GM21717 (cell line): Measurements from ENCODE around the gene ACYP1.

Experiments
- ATAC-seq: cut with Tn5 transposase; IDR thresholded peaks from one replicate; pipeline ENCODE4 v1.9.1; 2021; ENCODE audit warnings: mild to moderate bottlenecking, moderate library complexity; ENCODE audit not compliant: unreplicated experiment

ACYP1 gene

GRCh38 chr14:75042035-75042434, 21.8 kb downstream of the ACYP1 start:
- no peak for ATAC-seq

- no peak for ATAC-seq
These were observed 22.2 kb downstream of the ACYP1 start for GRCh38 chr14:75041613-75042012.

DNA sequence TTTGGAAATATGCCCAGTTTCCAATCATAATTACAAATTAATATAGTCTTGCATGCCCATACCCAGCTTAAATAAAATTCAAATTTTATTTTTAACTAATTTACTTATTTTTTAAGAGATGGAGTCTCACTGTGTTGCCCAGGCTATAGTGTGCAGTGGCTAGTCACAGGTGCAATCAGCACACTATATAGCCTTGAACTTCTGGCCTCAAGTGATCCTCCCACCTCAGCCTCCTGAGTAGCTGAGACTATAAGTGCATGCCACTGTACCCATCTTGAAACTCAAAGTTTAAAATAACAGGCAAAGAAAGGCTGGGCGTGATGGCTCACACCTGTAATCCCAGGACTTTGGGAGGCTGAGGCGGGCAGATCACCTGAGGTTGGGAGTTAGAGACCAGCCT, 22.9 kb downstream of the ACYP1 start:
- ATAC-seq: no peak

DNA sequence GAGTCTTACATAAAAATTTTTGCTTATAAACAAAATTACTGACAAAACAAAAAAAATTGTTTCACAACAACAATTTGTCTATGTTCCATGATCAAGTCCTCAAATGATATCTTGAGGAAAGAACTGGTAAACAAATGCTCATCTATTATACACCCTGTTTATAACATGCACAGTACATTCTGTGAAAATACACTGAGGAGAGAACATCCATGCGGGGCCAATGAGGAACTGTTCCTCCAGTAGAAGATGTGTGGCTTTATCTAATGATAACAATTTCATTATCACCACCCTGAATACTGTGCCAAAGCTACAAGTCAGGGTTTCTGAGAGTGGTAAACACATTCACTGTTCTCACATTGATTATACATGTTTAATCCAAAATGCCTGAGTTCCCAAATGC, 23.3 kb downstream of the ACYP1 start:
- ATAC-seq: no peak

DNA sequence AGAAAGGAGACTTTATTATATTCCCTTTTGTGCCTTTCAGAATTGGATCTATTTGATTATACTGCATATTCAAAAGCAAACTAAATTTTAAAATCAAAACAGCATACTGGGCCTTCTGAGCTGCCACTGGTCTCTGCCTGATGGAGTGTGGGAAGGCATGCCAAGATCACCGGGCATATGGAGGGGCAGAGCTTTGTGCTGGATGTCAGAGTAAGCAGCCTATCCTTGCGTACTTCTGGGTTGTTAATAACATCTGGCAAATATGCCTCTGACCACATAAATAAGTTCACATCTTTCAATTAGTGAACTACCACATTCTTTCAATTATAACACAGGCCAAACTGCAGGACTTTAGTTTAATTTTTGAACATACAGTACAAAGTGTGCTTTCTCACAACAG, 30.9 kb downstream of the ACYP1 start:
- ATAC-seq: no peak

GRCh38 chr14:75030147-75030546, 33.7 kb downstream of the ACYP1 start:
- ATAC-seq: no peak

DNA sequence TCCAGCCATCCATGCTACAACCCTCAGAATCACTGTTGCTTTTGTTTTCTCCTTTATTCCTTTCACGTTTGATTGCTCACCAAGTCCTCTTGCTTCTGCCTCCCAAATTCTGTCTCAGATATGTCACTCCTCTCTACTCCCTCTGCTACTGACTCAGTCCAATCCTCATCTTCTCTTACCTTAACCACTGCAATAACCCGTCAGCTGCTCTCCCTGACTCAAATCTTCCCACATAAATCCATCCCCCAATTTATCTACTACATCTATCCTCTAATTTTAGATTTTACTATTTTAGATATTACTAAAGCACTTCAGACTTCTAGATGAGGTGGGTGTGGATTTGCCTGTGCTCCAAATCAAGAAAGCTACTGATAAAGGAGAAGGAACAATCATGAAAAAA, 37.9 kb downstream of the ACYP1 start:
- no peak for ATAC-seq

DNA sequence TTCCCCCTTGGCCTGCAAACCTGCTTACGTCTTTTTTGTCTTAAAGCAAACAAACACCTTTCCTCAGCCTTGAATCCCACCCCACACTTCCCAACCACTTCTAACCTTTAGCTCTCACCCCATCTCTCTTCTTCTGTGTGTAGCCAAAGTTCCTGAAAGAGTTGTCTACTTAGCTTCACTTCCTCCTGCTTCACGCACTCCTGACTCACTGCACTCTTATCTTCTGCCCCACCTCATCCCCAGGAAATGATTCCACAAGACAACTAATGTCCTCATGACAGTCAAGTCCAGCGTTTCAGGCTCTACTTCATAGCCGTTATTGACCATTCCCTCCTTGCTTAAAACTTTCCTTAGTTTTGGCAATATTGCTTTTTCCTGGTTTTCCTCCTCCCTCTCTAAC, 38.7 kb downstream of the ACYP1 start:
- no peak for ATAC-seq

DNA sequence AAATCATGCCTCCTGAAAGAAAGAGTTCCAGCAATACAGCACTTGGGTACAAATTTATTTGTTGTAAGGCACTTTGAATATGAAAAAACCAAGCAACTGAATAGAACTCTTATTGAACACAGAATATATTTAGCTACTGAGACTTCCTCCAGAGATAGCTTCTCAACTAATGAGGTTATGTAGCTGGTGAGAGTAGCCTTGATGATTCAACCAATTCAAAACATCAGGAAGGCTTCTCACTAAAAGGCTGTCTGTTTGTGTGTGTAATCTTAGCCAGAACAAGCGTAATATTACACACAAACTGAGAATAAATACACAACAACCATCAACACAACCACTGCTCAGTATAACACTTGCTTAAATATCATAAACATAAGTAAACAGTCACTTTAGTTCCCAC, 40.7 kb downstream of the ACYP1 start:
- no peak for ATAC-seq

- ATAC-seq: no peak
These were observed 41.2 kb downstream of the ACYP1 start for GRCh38 chr14:75022655-75023054.

DNA sequence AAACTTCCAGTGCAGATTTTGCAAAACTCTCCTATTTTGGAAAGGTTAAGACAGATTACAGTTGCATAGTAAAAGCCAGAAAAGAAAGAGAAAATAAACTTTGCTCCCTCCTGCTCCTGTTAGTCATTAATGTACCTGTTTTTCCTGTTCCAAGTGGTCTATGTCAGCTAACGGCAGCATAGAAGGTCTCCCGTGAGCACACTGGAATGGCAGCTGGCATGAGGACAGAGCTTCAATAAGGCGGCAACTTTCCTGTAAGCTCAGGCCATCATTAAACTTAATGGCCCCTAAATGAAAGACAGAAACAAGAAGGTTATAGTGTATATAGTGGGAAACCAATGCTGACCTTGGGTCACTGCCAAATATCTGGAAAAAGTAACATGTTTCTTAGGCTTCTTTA, 45.1 kb downstream of the ACYP1 start:
- no peak for ATAC-seq

DNA sequence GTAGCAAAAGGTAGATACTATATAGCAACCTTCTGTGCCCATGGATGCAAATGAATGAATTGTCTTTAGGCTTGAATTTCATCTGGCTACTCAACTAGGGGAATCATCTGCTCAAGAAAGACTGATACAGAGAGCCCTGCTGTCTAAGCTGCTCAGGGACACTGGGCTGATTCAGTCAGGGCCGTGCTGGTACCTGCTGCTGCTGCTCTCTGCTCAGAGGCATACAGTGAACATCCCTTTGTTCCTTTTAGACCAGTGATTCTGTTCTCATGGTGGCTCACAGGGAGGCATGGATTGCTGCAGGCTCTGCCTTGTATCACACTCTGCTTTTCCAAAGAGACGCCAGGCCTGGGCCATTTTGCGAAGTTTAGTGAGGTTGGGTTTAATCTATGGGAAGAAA, 47.0 kb downstream of the ACYP1 start:
- ATAC-seq: no peak

DNA sequence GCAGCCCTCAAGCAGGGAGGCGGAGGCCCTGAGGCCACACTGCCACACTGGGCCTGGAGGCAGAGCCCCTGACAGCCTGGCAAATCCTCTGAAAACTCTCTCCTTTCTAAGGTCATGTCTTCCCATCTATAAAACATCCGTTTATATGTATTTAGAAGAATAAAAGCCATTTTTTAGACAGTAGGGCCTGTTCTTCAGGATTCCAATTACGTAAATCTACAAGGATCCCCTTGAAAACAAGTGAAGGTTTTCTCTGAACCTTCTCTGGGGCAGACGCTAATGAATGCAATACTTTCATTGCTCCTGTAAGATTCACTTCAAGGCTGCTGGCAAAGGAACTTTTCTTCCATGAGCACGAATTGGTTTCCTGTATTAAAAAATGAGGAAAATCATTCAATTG, 48.3 kb downstream of the ACYP1 start:
- no peak for ATAC-seq

- no peak for ATAC-seq
These were observed 50.5 kb downstream of the ACYP1 start for GRCh38 chr14:75013290-75013689.

DNA sequence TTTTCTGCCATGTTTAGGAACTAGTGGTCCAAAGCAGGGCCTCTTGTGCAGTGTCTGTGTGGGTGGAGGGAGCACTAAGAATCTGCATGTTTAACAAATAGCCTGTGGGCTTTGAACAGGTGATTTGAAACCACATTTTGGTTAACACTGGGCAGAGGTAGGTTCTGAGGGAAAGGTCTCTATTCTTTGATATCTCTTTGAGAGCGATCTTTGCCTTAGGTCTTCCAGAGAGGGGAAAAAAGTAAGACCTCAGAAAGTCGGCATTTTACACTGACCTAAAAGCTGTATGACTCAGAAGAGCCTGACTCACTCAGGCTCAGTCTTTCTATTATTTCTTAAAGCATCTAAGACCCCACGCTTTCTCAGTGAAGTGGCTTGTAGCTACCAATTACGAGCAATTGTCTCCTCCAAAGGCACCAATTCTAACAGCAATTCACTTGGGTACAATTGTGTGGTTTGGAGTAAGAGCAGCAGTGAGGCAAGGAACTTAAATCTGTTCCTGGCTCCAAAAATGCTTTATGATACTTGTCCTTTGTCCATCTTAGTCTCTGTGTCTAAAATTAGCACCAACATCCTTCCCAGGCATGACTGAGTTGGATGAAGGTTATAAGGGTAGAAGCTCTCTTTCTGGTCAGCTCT, 52.3 kb downstream of the ACYP1 start:
- no peak for ATAC-seq

DNA sequence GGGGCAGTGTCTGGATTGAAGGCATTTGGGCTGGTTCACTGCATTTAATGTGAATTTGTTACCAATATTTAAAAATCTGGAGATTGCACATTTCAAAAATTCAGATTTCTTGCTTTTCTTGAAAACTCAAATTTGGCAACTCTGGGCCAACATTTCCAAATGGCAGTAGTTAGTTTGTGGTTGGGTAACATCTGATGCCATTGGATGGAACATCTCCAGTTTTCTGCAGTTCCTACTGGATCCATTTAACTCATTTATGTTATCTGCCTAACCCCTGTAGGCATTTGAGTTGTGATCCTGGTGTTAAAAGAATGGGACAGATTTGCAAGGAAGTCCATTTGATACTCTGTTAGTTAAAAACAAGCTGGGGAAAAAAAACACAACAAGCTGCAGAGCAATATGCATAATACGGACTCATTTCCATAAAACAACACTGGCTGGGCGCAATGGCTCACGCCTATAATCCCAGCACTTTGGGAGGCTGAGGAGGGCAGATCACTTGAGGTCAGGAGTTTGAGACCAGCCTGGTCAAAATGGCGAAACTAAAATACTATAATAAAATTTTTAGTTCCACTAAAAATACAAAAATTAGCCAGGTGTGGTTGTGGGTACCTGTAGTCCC, 53.2 kb downstream of the ACYP1 start:
- ATAC-seq: no peak

DNA sequence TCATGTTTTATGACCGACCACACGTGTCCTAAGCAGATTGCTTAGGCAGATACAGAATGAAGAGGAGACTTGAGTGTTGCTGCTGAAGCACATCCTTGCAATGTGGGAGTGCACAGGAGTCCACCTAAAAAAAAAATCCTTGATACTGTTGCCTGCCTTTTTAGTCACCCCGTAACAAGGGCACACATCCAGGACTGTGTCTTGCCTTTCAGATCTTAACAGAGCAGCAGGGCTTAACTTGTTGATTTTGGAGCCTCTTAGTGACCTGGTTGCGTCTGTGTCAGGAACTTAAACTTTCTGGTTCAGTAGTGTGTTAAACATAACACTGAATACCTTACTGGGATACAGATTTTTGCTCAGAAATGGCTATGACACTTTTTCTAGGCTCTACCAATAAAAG, 54.6 kb downstream of the ACYP1 start:
- no peak for ATAC-seq

GRCh38 chr14:75005357-75005756, 58.5 kb downstream of the ACYP1 start:
- no peak for ATAC-seq

DNA sequence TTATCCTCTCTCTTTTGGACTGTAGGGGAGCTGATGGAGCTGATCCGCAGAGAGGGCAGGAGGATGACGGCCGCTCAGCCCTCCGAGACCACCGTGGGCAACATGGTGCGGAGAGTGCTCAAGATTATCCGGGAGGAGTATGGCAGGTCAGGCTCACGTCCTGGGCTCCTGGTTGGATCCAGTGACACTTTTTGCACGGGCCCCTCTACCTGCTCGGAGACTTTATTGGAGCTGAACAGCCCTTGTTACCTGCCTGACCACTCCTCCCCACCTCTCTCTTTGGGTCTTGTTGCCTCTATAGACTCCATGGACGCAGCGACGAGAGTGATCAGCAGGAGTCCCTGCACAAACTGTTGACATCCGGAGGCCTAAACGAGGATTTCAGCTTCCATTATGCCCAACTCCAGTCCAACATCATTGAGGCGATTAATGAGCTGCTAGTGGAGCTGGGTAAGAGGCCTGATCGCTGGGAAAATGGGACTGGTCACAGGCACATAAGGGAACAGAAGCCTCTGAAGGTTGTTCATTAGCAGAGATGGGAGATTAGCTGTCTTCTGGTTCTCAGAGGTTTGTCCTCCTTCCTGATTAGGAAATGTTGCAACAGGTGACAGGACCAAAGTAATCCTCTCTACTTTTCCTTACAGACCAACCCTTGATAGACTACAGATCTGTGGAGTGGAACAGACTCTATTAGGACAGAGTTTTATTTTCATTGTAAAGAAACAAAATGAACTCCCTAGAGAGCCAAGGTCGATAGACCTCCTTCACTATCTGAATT, 60.4 kb downstream of the ACYP1 start:
- ATAC-seq: no peak
